Neural cell (in vitro differentiated cells): ENCODE measurements around the gene PRPF40B. TPM values are rescaled to one million over a fixed set of nuclear protein-coding genes. Genes with fewer than 3 reads are reported as not detected.

Experiments used
- H2AFZ ChIP-seq: fragments of 200-600, 300-800 bp; sonication (generic), shearing (Covaris generic); 2 replicates; pipeline ENCODE4 v1.6.0; 2014; ENCODE audit warnings: low read depth, mild to moderate bottlenecking, antibody characterized with exemption, low read length, moderate library complexity
- H3F3A ChIP-seq: fragments of 200-600 bp; shearing (Covaris generic); 2 replicates; pipeline ENCODE4 v1.6.1; 2016; ENCODE audit warnings: mild to moderate bottlenecking, moderate library complexity, mixed read lengths, antibody characterized with exemption, low read length; ENCODE audit not compliant: insufficient read depth, poor library complexity, severe bottlenecking
- H3K27ac ChIP-seq: fragments of 200-600, 300-800 bp; sonication (generic), shearing (Covaris generic); 2 replicates; pipeline ENCODE4 v1.5.1; 2014; ENCODE audit warnings: mild to moderate bottlenecking, low read length, moderate library complexity
- H3K27me3 ChIP-seq: fragments of 300-800, 200-600 bp; sonication (generic), shearing (Covaris generic); 2 replicates; pipeline ENCODE4 v1.6.0; 2014; ENCODE audit warnings: mild to moderate bottlenecking, low read depth, low read length, moderate library complexity; ENCODE audit not compliant: insufficient read depth
- H3K36me3 ChIP-seq: fragments of 300-800, 200-600 bp; sonication (generic), shearing (Covaris generic); 2 replicates; pipeline ENCODE4 v1.5.1; 2014; ENCODE audit warnings: mild to moderate bottlenecking, antibody characterized with exemption, low read length, moderate library complexity; ENCODE audit not compliant: insufficient read depth
- H3K4me2 ChIP-seq: fragments of 300-800, 200-600 bp; sonication (generic), shearing (Covaris generic); 2 replicates; pipeline ENCODE4 v1.6.0; 2014; ENCODE audit warnings: mild to moderate bottlenecking, low read length
- H3K4me3 ChIP-seq: fragments of 300-800, 200-600 bp; sonication (generic), shearing (Covaris generic); 2 replicates; pipeline ENCODE4 v1.5.1; 2014; ENCODE audit warnings: mild to moderate bottlenecking, low read length, moderate library complexity
- H3K79me2 ChIP-seq: fragments of 200-600 bp; shearing (Covaris generic); replicated peaks from 2 replicates; pipeline ENCODE4 v1.6.0; 2014; ENCODE audit warnings: mild to moderate bottlenecking, low read length, moderate library complexity; ENCODE audit not compliant: insufficient read depth
- H3K9ac ChIP-seq: fragments of 300-800, 200-600 bp; sonication (generic), shearing (Covaris generic); 2 replicates; pipeline ENCODE4 v1.6.1; 2016; ENCODE audit warnings: mild to moderate bottlenecking, low read length, mixed read lengths
- H3K9me2 ChIP-seq: fragments of 200-600 bp; shearing (Covaris generic); 2 replicates; pipeline ENCODE4 v1.6.1; 2016; ENCODE audit warnings: mild to moderate bottlenecking, low read length, mixed read lengths; ENCODE audit not compliant: insufficient read depth
- H3K9me3 ChIP-seq: fragments of 200-600, 300-800 bp; sonication (generic), shearing (Covaris generic); 2 replicates; pipeline ENCODE4 v1.6.1; 2016; ENCODE audit warnings: mild to moderate bottlenecking, mixed run types, low read length, moderate library complexity, mixed read lengths
- H4K20me1 ChIP-seq: fragments of 200-600 bp; shearing (Covaris generic); 2 replicates; pipeline ENCODE4 v1.6.1; 2016; ENCODE audit warnings: mild to moderate bottlenecking, mixed run types; ENCODE audit not compliant: insufficient read depth
- CTCF ChIP-seq: fragments of 450-650 bp; IDR thresholded peaks from 2 replicates; pipeline ENCODE4 v1.5.1; 2014; ENCODE audit warnings: antibody characterized with exemption, mild to moderate bottlenecking, moderate library complexity; ENCODE audit not compliant: poor library complexity, severe bottlenecking
- EP300 ChIP-seq: fragments of 450-650 bp; conservative IDR thresholded peaks from 2 replicates; pipeline ENCODE4 v1.6.1; 2014; ENCODE audit warnings: antibody characterized with exemption, mild to moderate bottlenecking, moderate library complexity; ENCODE audit not compliant: poor library complexity, severe bottlenecking
- EZH2 ChIP-seq: fragments of 200-600, 300-800 bp; shearing (Covaris generic), sonication (generic); IDR thresholded peaks from 2 replicates; pipeline ENCODE4 v1.6.1; 2014; ENCODE audit warnings: antibody characterized with exemption, low read length, borderline replicate concordance, mild to moderate bottlenecking; ENCODE audit not compliant: insufficient read depth, poor library complexity, severe bottlenecking
- MXI1 ChIP-seq: fragments of 450-650 bp; conservative IDR thresholded peaks from 2 replicates; pipeline ENCODE4 v1.6.1; 2014; ENCODE audit warnings: antibody characterized with exemption, mild to moderate bottlenecking; ENCODE audit not compliant: poor library complexity, severe bottlenecking
- POLR2AphosphoS5 ChIP-seq: IDR thresholded peaks from 2 replicates; pipeline ENCODE4 v1.6.1; 2012
- RAD21 ChIP-seq: fragments of 450-650 bp; conservative IDR thresholded peaks from 2 replicates; pipeline ENCODE4 v1.6.1; 2014; ENCODE audit warnings: antibody characterized with exemption, mild to moderate bottlenecking, moderate library complexity
- REST ChIP-seq: IDR thresholded peaks from 2 replicates; pipeline ENCODE4 v1.6.1; 2012; ENCODE audit warnings: borderline replicate concordance
- SMC3 ChIP-seq: fragments of 450-650 bp; conservative IDR thresholded peaks from 2 replicates; pipeline ENCODE4 v1.6.1; 2014; ENCODE audit warnings: antibody characterized with exemption, mild to moderate bottlenecking, moderate library complexity; ENCODE audit not compliant: poor library complexity
- TAF1 ChIP-seq: IDR thresholded peaks from 2 replicates; pipeline ENCODE4 v1.6.1; 2012; ENCODE audit warnings: low read depth
- polyA plus RNA-seq: library from polyadenylated mRNA; depleted of rRNA; stranded (reverse); fragments of >200 nt; gene quantifications from 2 replicates; pipeline ENCODE4 v1.2.3, GENCODE V29; 2014

PRPF40B gene
- polyA plus RNA-seq, 1 donor from 2014 or later = 42.0 TPM

GRCh38 chr12:49659753-49660152, 36.4 kb downstream of the PRPF40B start:
- Histone ChIP-seq H3F3A (no peaks in the 10 kb centered on the region), H4K20me1 (no peaks in the 10 kb centered on the region), H3K9me3 (no peaks in the 10 kb centered on the region), H3K9ac (no peak overlapping the region), H3K9me2 (no peaks in the 10 kb centered on the region), H2AFZ (no peak overlapping the region), H3K79me2 (no peaks in the 10 kb centered on the region), H3K4me2 (no peak overlapping the region), H3K4me3 (no peak overlapping the region), H3K27me3 (no peaks in the 10 kb centered on the region), H3K27ac (no peak overlapping the region), H3K36me3 (no peaks in the 10 kb centered on the region)
- no peak for TF ChIP-seq MXI1

GRCh38 chr12:49661191-49661590, 37.8 kb downstream of the PRPF40B start:
- H3K4me2 ChIP-seq = no peak overlapping the region
- TF ChIP-seq MXI1 (no peak), RAD21 (no peak), SMC3 (no peak), CTCF (no peak), TAF1 (no peak), POLR2AphosphoS5 (no peak), REST (no peak), EZH2 (no peak), EP300 (no peak)
- no peak overlapping the region for H3K9ac ChIP-seq
- no peaks in the 10 kb centered on the region for H3K9me3 ChIP-seq
- H3K79me2 ChIP-seq = no peaks in the 10 kb centered on the region
- H3F3A ChIP-seq = no peaks in the 10 kb centered on the region
- H3K4me3 ChIP-seq = no peak overlapping the region
- H2AFZ ChIP-seq = no peak overlapping the region
- no peaks in the 10 kb centered on the region for H4K20me1 ChIP-seq
- H3K9me2 ChIP-seq = no peaks in the 10 kb centered on the region
- H3K27ac ChIP-seq = no peak overlapping the region
- H3K27me3 ChIP-seq = no peaks in the 10 kb centered on the region
- no peaks in the 10 kb centered on the region for H3K36me3 ChIP-seq

- H3K9me2 ChIP-seq = no peaks in the 10 kb centered on the region
- H3K4me3 ChIP-seq = no peak overlapping the region
- no peak overlapping the region for H3K4me2 ChIP-seq
- no peak overlapping the region for H3K9ac ChIP-seq
- no peak for TF ChIP-seq POLR2AphosphoS5
- no peak for TF ChIP-seq EP300
- no peak for TF ChIP-seq CTCF
- no peak for TF ChIP-seq MXI1
- TF ChIP-seq TAF1 = no peak
- TF ChIP-seq RAD21 = no peak
- no peak for TF ChIP-seq SMC3
- no peak for TF ChIP-seq REST
- TF ChIP-seq EZH2 = no peak
- H4K20me1 ChIP-seq = no peaks in the 10 kb centered on the region
- no peak overlapping the region for H2AFZ ChIP-seq
- no peaks in the 10 kb centered on the region for H3F3A ChIP-seq
- H3K36me3 ChIP-seq = no peaks in the 10 kb centered on the region
- H3K9me3 ChIP-seq = no peaks in the 10 kb centered on the region
- H3K79me2 ChIP-seq = no peaks in the 10 kb centered on the region
- no peak overlapping the region for H3K27ac ChIP-seq
- no peaks in the 10 kb centered on the region for H3K27me3 ChIP-seq
These were observed 38.4 kb downstream of the PRPF40B start for GRCh38 chr12:49661746-49662145.
